SU-DHL-6 (cell line): ENCODE data around the gene TXNDC11.

Experiments used
- H2AFZ ChIP-seq: fragments of 200-600 bp; sonication (generic); 2 replicates; pipeline ENCODE4 v1.6.1; 2014; ENCODE audit warnings: low read depth, mild to moderate bottlenecking, moderate library complexity, mixed read lengths, antibody characterized with exemption, low read length; ENCODE audit not compliant: severe bottlenecking
- H3F3A ChIP-seq: fragments of 200-600 bp; shearing (Covaris generic); 2 replicates; pipeline ENCODE4 v1.6.0; 2016; ENCODE audit warnings: antibody characterized with exemption, mild to moderate bottlenecking; ENCODE audit not compliant: insufficient read depth
- H3K27ac ChIP-seq: fragments of 200-600 bp; sonication (generic); 2 replicates; pipeline ENCODE4 v1.5.1; 2016; ENCODE audit warnings: low read depth, mild to moderate bottlenecking, low read length, moderate library complexity, mixed read lengths
- H3K27me3 ChIP-seq: fragments of 200-600 bp; sonication (generic), shearing (Covaris generic); 2 replicates; pipeline ENCODE4 v1.6.0; 2014; ENCODE audit warnings: mild to moderate bottlenecking, low read length
- H3K36me3 ChIP-seq: fragments of 200-600 bp; sonication (generic); 2 replicates; pipeline ENCODE4 v1.6.1; 2014; ENCODE audit warnings: mild to moderate bottlenecking, low read length, mixed read lengths
- H3K4me2 ChIP-seq: fragments of 300-600, 200-600 bp; shearing (Covaris generic), sonication (generic); 2 replicates; pipeline ENCODE4 v1.6.0; 2014; ENCODE audit warnings: low read length, low read depth, mild to moderate bottlenecking; ENCODE audit not compliant: poor library complexity, severe bottlenecking
- H3K4me3 ChIP-seq: fragments of 200-600 bp; sonication (generic); 2 replicates; pipeline ENCODE4 v1.5.1; 2014; ENCODE audit warnings: antibody characterized with exemption, low read length, mild to moderate bottlenecking, mixed read lengths; ENCODE audit not compliant: insufficient read depth, poor library complexity, severe bottlenecking
- H3K79me2 ChIP-seq: fragments of 200-600 bp; sonication (generic); 2 replicates; pipeline ENCODE4 v1.6.1; 2014; ENCODE audit warnings: mild to moderate bottlenecking, low read length, moderate library complexity; ENCODE audit not compliant: insufficient read depth
- H3K9ac ChIP-seq: fragments of 200-600 bp; sonication (generic); 2 replicates; pipeline ENCODE4 v1.7.0; 2014; ENCODE audit warnings: mild to moderate bottlenecking, low read length
- H3K9me2 ChIP-seq: fragments of 200-600 bp; sonication (generic); replicated peaks from 2 replicates; pipeline ENCODE4 v1.6.1; 2014; ENCODE audit warnings: low read length; ENCODE audit not compliant: insufficient read depth
- H3K9me3 ChIP-seq: fragments of 200-600 bp; sonication (generic); 2 replicates; pipeline ENCODE4 v1.6.1; 2014; ENCODE audit warnings: low read length, mixed read lengths; ENCODE audit not compliant: insufficient read depth
- H4K20me1 ChIP-seq: fragments of 200-600 bp; sonication (generic); 2 replicates; pipeline ENCODE4 v1.6.1; 2014; ENCODE audit warnings: low read depth, mild to moderate bottlenecking, antibody characterized with exemption, low read length, moderate library complexity, mixed read lengths
- CTCF ChIP-seq: fragments of 200-600 bp; sonication (generic); IDR thresholded peaks from one replicate; pipeline ENCODE4 v1.5.1; 2017; ENCODE audit warnings: antibody characterized with exemption, mild to moderate bottlenecking, low read length, moderate library complexity; ENCODE audit not compliant: insufficient read depth, poor library complexity, severe bottlenecking
- EZH2phosphoT487 ChIP-seq: fragments of 200-600 bp; sonication (generic), shearing (Covaris generic); conservative IDR thresholded peaks from 2 replicates; pipeline ENCODE4 v1.6.1; 2018; ENCODE audit warnings: mild to moderate bottlenecking, antibody characterized with exemption, low read length, moderate library complexity, mixed read lengths

Gene TXNDC11

GRCh38 chr16:11784038-11784369 lies 41.3 kb upstream of the TXNDC11 start:
- Histone ChIP-seq H3K27ac (peak overlapping the region; percentile 91), H3K4me2 (peak overlapping the region; percentile 87), H3K9ac (peak overlapping the region; percentile 67)

GRCh38 chr16:11783319-11784037 lies 40.8 kb upstream of the TXNDC11 start:
- Histone ChIP-seq H3K36me3 (peaks cover 18% of the 10 kb centered on the region; the same call in 1 of the 2 replicates), H3K9ac (peak overlapping the region; percentile 67), H4K20me1 (no peaks in the 10 kb centered on the region), H3K9me3 (no peaks in the 10 kb centered on the region), H2AFZ (no peak overlapping the region), H3K79me2 (peaks cover 90% of the 10 kb centered on the region), H3K9me2 (no peaks in the 10 kb centered on the region), H3K27me3 (no peaks in the 10 kb centered on the region), H3F3A (peaks cover 62% of the 10 kb centered on the region), H3K4me2 (peak overlapping the region; percentile 87), H3K4me3 (peak overlapping the region; percentile 56), H3K27ac (peak overlapping the region; percentile 91)
- TF ChIP-seq EZH2phosphoT487 (no peak), CTCF (no peak)

More at GRCh38 chr16:11784038-11784369, 41.3 kb upstream of the TXNDC11 start:
- H3K27me3 ChIP-seq = no peaks in the 10 kb centered on the region
- no peak for TF ChIP-seq CTCF
- TF ChIP-seq EZH2phosphoT487 = no peak
- peaks cover 93% of the 10 kb centered on the region for H3K79me2 ChIP-seq
- no peak overlapping the region for H2AFZ ChIP-seq
- H4K20me1 ChIP-seq = no peaks in the 10 kb centered on the region
- peaks cover 62% of the 10 kb centered on the region for H3F3A ChIP-seq
- no peaks in the 10 kb centered on the region for H3K9me3 ChIP-seq
- H3K9me2 ChIP-seq = no peaks in the 10 kb centered on the region
- H3K4me3 ChIP-seq = no peak overlapping the region
- H3K36me3 ChIP-seq = peaks cover 16% of the 10 kb centered on the region; the same call in 1 of the 2 replicates

GRCh38 chr16:11781773-11782172 lies 39.1 kb upstream of the TXNDC11 start:
- no peak for TF ChIP-seq CTCF
- peaks cover 73% of the 10 kb centered on the region for H3K79me2 ChIP-seq
- H3K4me3 ChIP-seq = peak overlapping the region; percentile 56
- peak overlapping the region; percentile 67 for H3K9ac ChIP-seq
- no peaks in the 10 kb centered on the region for H3K9me2 ChIP-seq
- peak overlapping the region; percentile 87 for H3K4me2 ChIP-seq
- no peaks in the 10 kb centered on the region for H3K27me3 ChIP-seq
- no peaks in the 10 kb centered on the region for H3K9me3 ChIP-seq
- peaks cover 64% of the 10 kb centered on the region for H3F3A ChIP-seq
- H3K27ac ChIP-seq = peak overlapping the region; percentile 91
- no peak overlapping the region for H2AFZ ChIP-seq
- no peaks in the 10 kb centered on the region for H4K20me1 ChIP-seq
- H3K36me3 ChIP-seq = peaks cover 19% of the 10 kb centered on the region; the same call in 1 of the 2 replicates
